NCI-H345 (cell line): Measurements from ENCODE around the gene TSEN54.

ENCODE experiments used
- DNase-seq: peaks from one replicate; lab custom pipeline; 2025; lab: John Stamatoyannopoulos, UW

TSEN54 gene

GRCh38 chr17:75565618-75566017 is 49.3 kb downstream of the TSEN54 start:
- DNase-seq = no peak

- DNase-seq = no peak
Measured at GRCh38 chr17:75566416-75566815, 50.1 kb downstream of the TSEN54 start.

GRCh38 chr17:75566834-75567233 is 50.5 kb downstream of the TSEN54 start:
- DNase-seq = no peak

GRCh38 chr17:75568412-75569255 is 52.3 kb downstream of the TSEN54 start:
- no peak for DNase-seq

GRCh38 chr17:75570034-75570676 is 53.8 kb downstream of the TSEN54 start:
- no peak for DNase-seq

GRCh38 chr17:75570772-75571171 is 54.4 kb downstream of the TSEN54 start:
- DNase-seq = no peak

- no peak for DNase-seq
Measured at GRCh38 chr17:75571197-75571884, 55.0 kb downstream of the TSEN54 start.

GRCh38 chr17:75571885-75572215 is 55.5 kb downstream of the TSEN54 start:
- no peak for DNase-seq

- no peak for DNase-seq
Measured at GRCh38 chr17:75572713-75573539, 56.6 kb downstream of the TSEN54 start.

- no peak for DNase-seq
Measured at GRCh38 chr17:75573540-75573957, 57.2 kb downstream of the TSEN54 start.

GRCh38 chr17:75573994-75574393 is 57.7 kb downstream of the TSEN54 start:
- no peak for DNase-seq
